ENCODE data around the gene SP6.

SP6 gene

DNA sequence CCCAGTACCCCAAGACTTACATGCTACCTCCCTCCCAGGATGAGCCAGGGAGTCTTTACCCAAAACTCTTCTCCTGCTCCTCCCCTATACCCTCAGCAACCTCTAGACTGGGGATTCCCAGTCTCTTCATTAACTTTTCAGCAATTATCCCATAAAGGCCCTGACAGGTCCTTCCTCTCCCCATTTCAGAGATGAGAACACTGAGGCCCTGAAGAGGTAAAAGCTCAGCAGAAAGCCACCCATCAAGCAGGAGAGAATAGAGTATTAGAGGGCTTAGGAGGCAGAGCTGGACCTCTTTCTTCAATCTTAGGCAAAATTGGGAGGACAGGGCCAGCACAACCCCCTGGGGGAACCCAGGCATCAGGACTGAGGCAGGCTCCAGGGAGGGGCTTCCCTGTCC is 5.9 kb upstream of the SP6 start:
- DNase-seq (ENCODE audit: low read depth in 3 of 3), result no peak

GRCh38 chr17:47855737-47856136 is 4.8 kb upstream of the SP6 start:
- no peak for DNase-seq (ENCODE audit: low read depth in 3 of 3)

DNA sequence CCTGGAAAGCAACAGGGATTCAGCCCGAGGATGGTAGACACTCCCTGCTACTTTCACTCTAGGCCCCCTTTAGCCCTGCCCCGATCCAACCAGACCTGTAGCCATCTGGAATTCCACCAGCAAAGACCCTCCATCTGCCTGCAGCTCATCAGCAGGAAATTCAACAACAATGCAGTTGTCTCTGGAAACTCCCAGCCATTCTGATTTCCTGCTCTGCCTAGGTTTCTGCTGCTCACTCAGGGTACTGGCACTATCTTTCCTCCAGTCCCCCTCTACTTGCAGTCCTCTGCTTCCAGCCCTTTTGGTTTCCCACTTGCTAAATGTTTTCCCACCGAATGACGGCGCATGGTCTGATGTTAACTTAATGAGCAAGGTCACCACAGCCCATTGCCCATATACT is 2.7 kb upstream of the SP6 start:
- DNase-seq (ENCODE audit: low read depth in 3 of 3), result no peak

DNA sequence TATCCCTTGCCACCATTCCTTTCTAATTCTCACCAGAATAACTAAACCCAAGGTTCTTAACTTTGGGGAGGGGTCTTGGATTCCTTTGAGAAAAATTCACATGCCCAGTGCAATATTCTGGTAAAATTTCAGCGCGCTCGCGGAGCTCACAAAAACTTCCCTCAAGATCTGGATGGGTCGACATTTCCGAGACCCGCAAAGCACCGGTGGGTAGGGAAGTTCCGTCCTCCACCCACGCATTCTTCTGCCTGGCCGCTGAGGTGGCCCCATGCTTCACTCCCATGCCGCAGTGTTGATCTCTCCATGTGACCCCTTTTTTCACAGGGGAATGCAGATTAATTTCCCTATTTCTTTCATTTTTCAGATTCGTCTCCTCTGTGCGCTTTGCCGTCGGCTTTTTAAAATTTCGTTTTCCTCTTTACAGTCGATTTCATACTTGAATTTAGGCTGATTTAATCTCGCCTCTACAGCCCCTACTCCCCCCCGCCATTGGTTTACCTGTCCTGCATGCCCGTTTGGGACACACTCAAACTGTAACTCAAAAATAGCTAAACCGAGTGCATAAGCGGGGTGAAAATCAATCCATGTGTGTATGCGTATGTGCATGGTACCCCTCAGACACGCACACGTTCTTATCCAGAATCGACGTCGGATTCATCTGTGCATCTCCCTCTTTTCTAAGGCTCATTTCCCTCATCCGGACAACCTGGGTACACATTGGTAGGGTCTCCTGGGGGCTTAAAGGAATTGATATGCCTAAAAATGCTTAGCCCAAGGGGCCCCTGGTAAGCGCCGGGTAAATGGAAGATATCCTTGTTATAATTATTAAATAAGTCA is 1.4 kb upstream of the SP6 start:
- DNase-seq (ENCODE audit: low read depth in 3 of 3), result no peak

DNA sequence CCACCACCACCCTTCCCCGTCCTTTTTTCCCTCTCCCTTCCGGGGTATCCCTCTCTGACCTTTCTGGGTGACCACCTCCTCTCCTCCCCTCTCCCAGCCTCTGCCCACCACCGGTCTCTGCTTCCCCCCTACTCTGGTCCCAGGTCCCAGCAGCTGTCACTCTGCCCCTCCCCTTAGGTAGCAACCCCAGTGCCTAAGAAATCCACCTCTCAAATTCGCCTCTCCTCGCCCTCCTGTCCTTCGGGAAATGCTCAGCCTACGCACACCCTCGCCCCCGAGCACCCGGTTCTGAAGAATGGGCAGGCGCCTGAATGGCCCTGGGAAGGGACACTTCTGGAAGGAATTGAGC is 775 bp upstream of the SP6 start:
- DNase-seq (ENCODE audit: low read depth in 3 of 3), result no peak

DNA sequence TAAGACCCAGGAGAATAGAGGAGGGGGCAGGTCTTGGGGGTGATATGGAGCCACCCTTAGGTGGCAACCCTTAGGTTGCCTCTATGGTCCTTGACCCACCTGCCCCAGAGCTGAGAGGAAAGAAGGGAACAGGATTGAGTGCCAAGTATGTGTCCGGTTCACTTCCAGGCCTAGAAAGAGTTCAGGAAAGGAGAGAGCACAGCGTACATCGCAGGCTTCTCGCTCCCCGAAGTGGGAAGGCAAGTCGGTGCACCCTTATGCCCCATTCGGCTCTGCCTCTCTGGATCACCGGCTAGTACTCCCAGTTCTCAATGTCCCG is 631 bp downstream of the SP6 start:
- DNase-seq (ENCODE audit: low read depth in 3 of 3), result no peak

DNA sequence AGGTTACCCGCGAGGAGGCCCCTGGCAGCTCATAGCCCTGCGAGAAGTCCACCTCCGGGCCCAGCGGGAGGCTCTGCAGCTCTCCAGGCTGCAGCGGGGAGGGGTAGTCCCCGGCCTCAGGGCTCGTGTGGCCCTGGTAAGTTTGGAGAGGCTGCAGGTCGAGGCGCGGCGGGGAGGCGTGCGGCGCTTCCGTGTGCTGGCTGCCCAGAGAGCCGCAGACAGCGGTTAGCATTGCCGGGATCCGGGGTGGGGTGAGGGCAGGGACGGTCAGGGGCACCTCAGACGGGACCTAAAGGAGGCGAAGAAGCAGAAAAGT is 2.8 kb downstream of the SP6 start:
- no peak for DNase-seq (ENCODE audit: low read depth in 3 of 3)

- DNase-seq (ENCODE audit: low read depth in 3 of 3), result no peak
These were observed 3.4 kb downstream of the SP6 start for GRCh38 chr17:47847341-47848197.

- no peak for DNase-seq (ENCODE audit: low read depth in 3 of 3)
These were observed 4.1 kb downstream of the SP6 start for GRCh38 chr17:47846716-47847340.

- DNase-seq (ENCODE audit: low read depth in 3 of 3), result no peak
These were observed 5.3 kb downstream of the SP6 start for GRCh38 chr17:47845716-47846075.

DNA sequence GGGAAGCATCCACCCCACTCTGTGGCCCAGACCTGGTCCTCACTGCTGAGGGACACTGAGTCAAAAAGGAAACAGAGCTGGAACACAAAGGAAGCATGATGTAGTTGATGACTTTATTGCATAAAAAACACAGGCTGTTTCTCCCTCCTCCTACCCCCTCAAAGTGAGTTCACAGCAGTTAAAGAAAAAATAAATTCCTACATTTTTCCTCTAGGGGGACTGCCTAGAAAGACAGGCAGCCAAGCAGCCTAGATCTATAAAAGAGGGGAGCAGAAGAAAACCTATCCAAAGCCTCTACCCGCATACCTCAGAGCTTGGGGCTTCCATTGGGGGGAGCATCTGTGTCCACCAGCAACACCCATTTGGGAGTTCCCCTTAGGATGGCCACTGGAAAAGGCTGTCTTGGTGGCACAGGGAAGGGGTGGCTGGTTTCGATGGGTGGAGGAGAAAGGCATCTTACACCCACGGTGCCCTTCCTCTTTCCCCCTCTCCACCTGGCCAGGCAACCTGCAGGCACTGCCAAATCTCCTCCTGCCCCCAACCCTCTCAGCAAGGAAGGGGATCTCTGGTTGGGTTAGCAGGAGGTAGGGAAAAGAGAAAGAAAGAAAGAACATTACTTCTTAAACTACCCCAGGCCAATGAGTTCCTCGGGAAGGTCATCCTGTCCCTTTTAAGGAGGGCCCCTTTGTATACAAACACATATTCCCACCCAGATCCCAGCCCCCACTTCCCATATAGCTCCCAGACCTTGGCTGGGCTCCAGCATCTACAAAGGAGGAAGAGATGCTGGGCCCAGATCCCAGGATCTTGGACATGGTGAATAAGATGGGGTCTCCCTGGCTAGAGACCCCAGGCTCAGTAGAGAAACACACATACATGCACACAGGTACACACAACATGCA is 5.9 kb downstream of the SP6 start:
- DNase-seq (ENCODE audit: low read depth in 3 of 3), result no peak

GRCh38 chr17:47844227-47844626 is 6.7 kb downstream of the SP6 start:
- DNase-seq (ENCODE audit: low read depth in 3 of 3), result no peak

GRCh38 chr17:47843391-47843730 is 7.6 kb downstream of the SP6 start:
- no peak for DNase-seq (ENCODE audit: low read depth in 3 of 3)

GRCh38 chr17:47841488-47842291 is 9.3 kb downstream of the SP6 start:
- DNase-seq (ENCODE audit: low read depth in 3 of 3), result no peak

DNA sequence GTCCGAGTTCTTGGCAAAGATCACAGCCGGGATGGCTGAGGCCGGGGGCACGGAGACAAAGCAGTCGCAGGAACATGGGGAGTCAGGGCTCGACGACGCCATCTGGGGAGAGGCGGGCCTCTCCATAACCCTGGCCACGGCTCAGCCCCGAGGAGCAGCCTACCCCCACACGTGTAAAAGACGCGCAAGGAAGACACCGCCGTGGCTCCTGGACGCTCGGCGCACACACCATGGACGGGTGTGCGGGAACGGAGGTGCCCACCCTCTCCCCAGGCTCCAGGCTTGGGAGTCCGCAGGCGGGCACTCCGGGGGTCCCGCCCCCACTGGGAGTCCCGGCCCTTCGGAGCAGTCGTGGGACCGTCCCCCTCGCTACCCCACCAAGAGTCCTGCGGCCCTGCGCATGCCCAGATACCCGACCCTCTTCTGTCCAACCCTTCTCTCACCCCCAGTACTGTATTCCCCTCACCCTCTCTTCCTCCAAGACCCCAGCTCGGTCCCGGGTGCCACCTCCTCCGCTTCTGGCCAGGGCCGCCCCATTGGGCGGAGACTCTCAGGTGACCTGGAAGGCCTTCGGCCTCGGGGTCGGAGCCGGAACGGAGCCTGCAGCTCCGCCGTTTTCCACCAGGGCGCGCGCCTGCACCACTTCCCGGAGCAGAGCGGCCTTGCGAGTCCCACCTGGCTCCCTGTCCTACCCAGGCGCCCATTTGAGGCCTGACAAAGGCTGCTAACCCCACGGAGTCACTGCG is 10.0 kb downstream of the SP6 start, which contains the start of gene SCRN2:
TSS of gene SCRN2 (minus strand) at position 532 of the 746 bp plus-strand sequence. CDS start at position 102, 430 bp downstream.
- DNase-seq (ENCODE audit: low read depth in 3 of 3), result peak; percentile 79 to 87 (median 83)

DNA sequence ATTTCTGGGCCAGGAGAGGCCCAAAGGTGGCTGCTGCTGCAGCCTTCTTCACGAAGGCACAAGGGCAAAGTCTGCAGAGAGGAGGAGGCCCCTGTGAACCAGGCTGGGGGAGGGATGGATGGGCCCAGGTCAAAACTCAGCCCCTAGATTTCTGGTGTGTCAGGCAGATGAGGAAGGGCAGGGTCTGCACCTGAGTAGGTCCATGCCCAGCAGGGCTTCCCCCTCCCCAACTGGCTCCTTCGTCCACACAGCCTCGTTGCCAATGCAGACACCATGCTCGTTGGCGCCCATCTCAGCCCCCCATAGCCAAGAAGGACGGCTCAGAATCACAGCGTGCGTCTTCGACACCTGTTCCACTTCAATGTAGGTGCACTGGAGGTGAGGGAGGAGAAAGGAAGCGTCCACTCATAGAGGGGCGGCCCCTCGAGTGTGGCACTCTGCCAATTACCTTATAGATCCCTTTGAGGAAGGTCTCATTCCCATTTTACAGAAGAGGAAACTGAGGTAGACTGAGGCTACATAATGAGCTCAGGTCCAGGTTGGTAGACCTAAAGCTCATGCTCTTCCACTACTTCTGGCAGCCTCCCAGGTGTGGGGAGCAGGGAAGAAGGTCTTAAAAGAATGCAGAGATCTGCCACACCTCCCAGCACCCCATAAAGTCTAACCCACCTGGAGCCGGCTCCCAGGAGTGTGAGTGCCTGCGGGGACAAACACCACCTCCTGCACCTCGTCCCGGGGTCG is 10.8 kb downstream of the SP6 start:
- no peak for DNase-seq (ENCODE audit: low read depth in 3 of 3)

- DNase-seq (ENCODE audit: low read depth in 3 of 3), result no peak
These were observed 11.9 kb downstream of the SP6 start for GRCh38 chr17:47839071-47839470.

- no peak for DNase-seq (ENCODE audit: low read depth in 3 of 3)
These were observed 12.3 kb downstream of the SP6 start for GRCh38 chr17:47838636-47839035.

DNA sequence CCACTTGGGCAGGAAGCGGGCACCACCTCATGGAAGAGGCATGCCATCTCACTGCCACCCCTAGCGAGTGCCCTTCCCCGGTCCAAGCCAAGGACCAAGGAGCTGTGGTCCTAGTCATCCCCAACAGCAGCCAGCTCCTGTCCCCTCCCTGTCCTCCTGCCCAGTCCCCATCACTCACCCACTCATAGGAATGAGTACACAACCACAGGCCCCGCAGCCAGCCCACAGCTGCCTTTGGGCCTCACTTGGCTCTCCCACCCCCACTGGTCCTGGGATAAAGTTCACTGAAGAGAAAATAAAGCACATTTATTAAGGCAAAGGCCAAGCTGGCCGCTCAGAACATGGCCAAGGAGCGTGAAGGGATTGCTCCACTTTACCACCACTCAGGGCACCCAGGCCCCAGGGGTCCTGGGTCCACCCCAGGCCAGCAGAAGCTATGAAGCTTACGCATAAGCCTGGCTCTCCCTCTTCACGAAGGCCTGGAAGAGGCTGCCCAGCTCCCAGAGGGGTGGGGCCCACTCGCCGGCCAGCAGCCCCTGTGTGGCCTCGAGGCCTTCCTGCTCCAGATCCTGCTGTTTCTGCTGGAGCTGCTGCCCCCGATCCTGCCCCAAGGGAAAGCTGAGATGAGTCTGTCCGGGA is 13.4 kb downstream of the SP6 start:
- no peak for DNase-seq (ENCODE audit: low read depth in 3 of 3)

Measured in stimulated activated CD4-positive, alpha-beta T cell treated with anti-CD3 and anti-CD28 coated beads, TNF-alpha, amount 100 ng/mL, for 48 hours (primary cell).